ENCODE results near the gene NUDT10.

NUDT10 gene

GRCh38 chrX:51336584-51336983, 4.0 kb downstream of the NUDT10 start:
- H3K27ac ChIP-seq: no peak overlapping the region
- no peaks in the 10 kb centered on the region for H3K9me3 ChIP-seq
- intact Hi-C loops (cut with DNase I; ENCODE audit: low total_unique reads): loop anchor here (10.0 kb wide), 1 partner anchor 78 kb away; no protein-coding TSS in a partner anchor
- no peak overlapping the region for H3K4me3 ChIP-seq
- H3K36me3 ChIP-seq: no peaks in the 10 kb centered on the region
- peak; percentile 30 to 42 for TF ChIP-seq CTCF (IDR thresholded peaks at IDR 0.05)
- no peaks in the 10 kb centered on the region for H3K4me1 ChIP-seq
- H3K27me3 ChIP-seq: no peaks in the 10 kb centered on the region
- DNase-seq: no peak

GRCh38 chrX:51361251-51361650, 28.6 kb downstream of the NUDT10 start:
- no peak for TF ChIP-seq CTCF (IDR thresholded peaks at IDR 0.05)

GRCh38 chrX:51376672-51377071, 44.0 kb downstream of the NUDT10 start:
- Histone ChIP-seq H3K27me3 (no peaks in the 10 kb centered on the region), H3K27ac (no peak overlapping the region), H3K36me3 (no peaks in the 10 kb centered on the region), H3K9me3 (no peaks in the 10 kb centered on the region), H3K4me1 (no peaks in the 10 kb centered on the region), H3K4me3 (no peak overlapping the region)
- intact Hi-C loops (cut with DNase I; ENCODE audit: low total_unique reads): no loop called here
- DNase-seq: no peak
- no peak for TF ChIP-seq CTCF (IDR thresholded peaks at IDR 0.05)

More at GRCh38 chrX:51361251-51361650, 28.6 kb downstream of the NUDT10 start:
- Histone ChIP-seq H3K27me3 (no peaks in the 10 kb centered on the region), H3K27ac (no peak overlapping the region), H3K36me3 (no peaks in the 10 kb centered on the region), H3K4me1 (no peaks in the 10 kb centered on the region), H3K9me3 (peaks cover 0 to 20% (median 18%) of the 10 kb centered on the region in 3 donors), H3K4me3 (no peak overlapping the region)
- intact Hi-C loops (cut with DNase I; ENCODE audit: low total_unique reads): no loop called here
- no peak for DNase-seq

All from tibial artery (tissue), 4 donors.